K562 (cell line): ENCODE measurements around the gene GPR107. TPM values are rescaled to one million over a fixed set of nuclear protein-coding genes. Genes with fewer than 3 reads are reported as not detected.

ENCODE experiments used
- ARID1B ChIP-seq: fragments of 450-650 bp; IDR thresholded peaks from 2 replicates; pipeline ENCODE4 v1.6.1; 2016; ENCODE audit warnings: antibody characterized with exemption, mild to moderate bottlenecking, inconsistent platforms
- C11orf30 ChIP-seq: fragments of 450-650 bp; IDR thresholded peaks from 2 replicates; pipeline ENCODE4 v1.6.1; 2016; ENCODE audit warnings: low read depth, mild to moderate bottlenecking
- CBFA2T2 ChIP-seq: fragments of 450-650 bp; conservative IDR thresholded peaks from 2 replicates; pipeline ENCODE4 v1.6.1; 2017; ENCODE audit warnings: mild to moderate bottlenecking
- CBX8 ChIP-seq: fragments of 200-600 bp; sonication (generic); IDR thresholded peaks from 2 replicates; pipeline ENCODE4 v1.6.1; 2012; ENCODE audit warnings: borderline replicate concordance, mixed run types, low read depth, mild to moderate bottlenecking, moderate library complexity, mixed read lengths, low read length, control low read depth, inconsistent platforms; ENCODE audit not compliant: poor library complexity, severe bottlenecking; ENCODE audit errors: extremely low read depth
- DDX20 ChIP-seq: fragments of 450-650 bp; IDR thresholded peaks from 2 replicates; pipeline ENCODE4 v1.6.1; 2016; ENCODE audit warnings: missing genetic modification characterization, low read depth, mild to moderate bottlenecking, missing compliant biosample characterization, moderate library complexity
- E2F3 ChIP-seq: fragments of 250-450 bp; sonication (Bioruptor Pico); IDR thresholded peaks from 2 replicates; pipeline ENCODE4 v1.4.0; 2020; ENCODE audit warnings: mild to moderate bottlenecking
- JUNB ChIP-seq: fragments of 450-650 bp; formaldehyde crosslinking; conservative IDR thresholded peaks from 2 replicates; pipeline ENCODE4 v1.4.0; 2020; ENCODE audit warnings: mild to moderate bottlenecking
- KDM1A ChIP-seq, 2 experiments: fragments of 450-650 bp; IDR thresholded peaks; 2 replicates each; pipeline ENCODE4 v1.6.1; 2016; ENCODE audit warnings: mild to moderate bottlenecking in 2 of 2
- NFE2 ChIP-seq: IDR thresholded peaks from 2 replicates; pipeline ENCODE4 v1.6.1; 2014; ENCODE audit warnings: antibody characterized with exemption, low read depth
- NFE2L1 ChIP-seq: fragments of 450-650 bp; IDR thresholded peaks from 2 replicates; pipeline ENCODE4 v1.6.1; 2016; ENCODE audit warnings: missing genetic modification characterization, low read depth, mild to moderate bottlenecking, missing compliant biosample characterization, moderate library complexity, borderline replicate concordance
- NR2C2 ChIP-seq, 2 experiments: fragments of 200-800 bp in 1 of 2; sonication (Bioruptor generic) in 1 of 2; sonication (generic) in 1 of 2; formaldehyde crosslinking in 1 of 2; IDR thresholded peaks; 2 replicates each; pipeline versions ENCODE4 v1.6.1 to v1.8.0; 2016 to 2022; ENCODE audit warnings: mild to moderate bottlenecking in 1 of 2, missing compliant biosample characterization in 1 of 2, missing genetic modification characterization in 1 of 2, missing genetic modification reagents in 1 of 2
- NR3C1 ChIP-seq: sonication (generic); formaldehyde crosslinking; IDR thresholded peaks from 2 replicates; pipeline ENCODE4 v1.8.1; 2022; ENCODE audit warnings: missing genetic modification reagents
- POLR2B ChIP-seq: fragments of 450-650 bp; IDR thresholded peaks from 2 replicates; pipeline ENCODE4 v1.6.1; 2018; ENCODE audit warnings: low read depth; ENCODE audit not compliant: partially characterized antibody
- PRMT5 ChIP-seq: sonication (generic); formaldehyde crosslinking; IDR thresholded peaks from 2 replicates; pipeline ENCODE4 v1.5.0; 2020; ENCODE audit warnings: missing genetic modification reagents
- RERE ChIP-seq: sonication (generic); formaldehyde crosslinking; IDR thresholded peaks from 2 replicates; pipeline ENCODE4 v1.8.0; 2023; ENCODE audit warnings: missing genetic modification reagents, mild to moderate bottlenecking, borderline replicate concordance
- SRF ChIP-seq, 2 experiments: fragments of 250-450, 450-650 bp in 1 of 2; sonication (Bioruptor Pico) in 1 of 2; sonication (generic) in 1 of 2; formaldehyde crosslinking; IDR thresholded peaks; 2 replicates each; pipeline versions ENCODE4 v1.5.0 to v1.5.1; 2020 to 2022; ENCODE audit warnings: mild to moderate bottlenecking in 1 of 2, missing genetic modification reagents in 1 of 2
- ZNF347 ChIP-seq: fragments of 450-650 bp; formaldehyde crosslinking; IDR thresholded peaks from 2 replicates; pipeline ENCODE4 v1.4.0; 2020; ENCODE audit warnings: low read depth, mild to moderate bottlenecking, moderate library complexity
- polyA plus RNA-seq, 8 experiments: library from polyadenylated mRNA; depleted of rRNA in 4 of 8; stranded (reverse) in 5 of 8; unstranded in 3 of 8; fragments of >200 nt; fragmentation: Nextera tagmentation in 2 of 8; fragmentation: Illumina TruSeq in 1 of 8; extraction: Ambion mirVana in 2 of 8; extraction: Trizol in 1 of 8; gene quantifications; 2 replicates each; pipeline versions ENCODE4 v1.2.1 to v1.2.3, GENCODE V29; 2011 to 2014; ENCODE audit warnings: inconsistent platforms in 1 of 8, missing spikeins in 1 of 8
- total RNA-seq, 7 experiments: library from RNA; depleted of rRNA in 6 of 7; stranded (reverse); fragments of >200 nt in 6 of 7; fragmentation: Illumina TruSeq in 2 of 7; extraction: Trizol in 2 of 7; gene quantifications; 2 replicates each; pipeline versions ENCODE4 v1.2.1 to v1.2.3, GENCODE V29; 2011 to 2021; ENCODE audit warnings: low replicate concordance in 1 of 7
- TF ChIP-seq, protein P1 (sequence below): sonication (generic); formaldehyde crosslinking; IDR thresholded peaks from 2 replicates; pipeline ENCODE4 v1.8.0; 2022; ENCODE audit warnings: mild to moderate bottlenecking, missing genetic modification reagents

Gene GPR107
- total and polyA plus RNA-seq, 9 of the 15 experiments (the other 6 are each of a cell fraction or from before 2014, with no cell fraction given): 3.2 to 34.6 (median 14.4) TPM

- TF ChIP-seq, protein P1, sequence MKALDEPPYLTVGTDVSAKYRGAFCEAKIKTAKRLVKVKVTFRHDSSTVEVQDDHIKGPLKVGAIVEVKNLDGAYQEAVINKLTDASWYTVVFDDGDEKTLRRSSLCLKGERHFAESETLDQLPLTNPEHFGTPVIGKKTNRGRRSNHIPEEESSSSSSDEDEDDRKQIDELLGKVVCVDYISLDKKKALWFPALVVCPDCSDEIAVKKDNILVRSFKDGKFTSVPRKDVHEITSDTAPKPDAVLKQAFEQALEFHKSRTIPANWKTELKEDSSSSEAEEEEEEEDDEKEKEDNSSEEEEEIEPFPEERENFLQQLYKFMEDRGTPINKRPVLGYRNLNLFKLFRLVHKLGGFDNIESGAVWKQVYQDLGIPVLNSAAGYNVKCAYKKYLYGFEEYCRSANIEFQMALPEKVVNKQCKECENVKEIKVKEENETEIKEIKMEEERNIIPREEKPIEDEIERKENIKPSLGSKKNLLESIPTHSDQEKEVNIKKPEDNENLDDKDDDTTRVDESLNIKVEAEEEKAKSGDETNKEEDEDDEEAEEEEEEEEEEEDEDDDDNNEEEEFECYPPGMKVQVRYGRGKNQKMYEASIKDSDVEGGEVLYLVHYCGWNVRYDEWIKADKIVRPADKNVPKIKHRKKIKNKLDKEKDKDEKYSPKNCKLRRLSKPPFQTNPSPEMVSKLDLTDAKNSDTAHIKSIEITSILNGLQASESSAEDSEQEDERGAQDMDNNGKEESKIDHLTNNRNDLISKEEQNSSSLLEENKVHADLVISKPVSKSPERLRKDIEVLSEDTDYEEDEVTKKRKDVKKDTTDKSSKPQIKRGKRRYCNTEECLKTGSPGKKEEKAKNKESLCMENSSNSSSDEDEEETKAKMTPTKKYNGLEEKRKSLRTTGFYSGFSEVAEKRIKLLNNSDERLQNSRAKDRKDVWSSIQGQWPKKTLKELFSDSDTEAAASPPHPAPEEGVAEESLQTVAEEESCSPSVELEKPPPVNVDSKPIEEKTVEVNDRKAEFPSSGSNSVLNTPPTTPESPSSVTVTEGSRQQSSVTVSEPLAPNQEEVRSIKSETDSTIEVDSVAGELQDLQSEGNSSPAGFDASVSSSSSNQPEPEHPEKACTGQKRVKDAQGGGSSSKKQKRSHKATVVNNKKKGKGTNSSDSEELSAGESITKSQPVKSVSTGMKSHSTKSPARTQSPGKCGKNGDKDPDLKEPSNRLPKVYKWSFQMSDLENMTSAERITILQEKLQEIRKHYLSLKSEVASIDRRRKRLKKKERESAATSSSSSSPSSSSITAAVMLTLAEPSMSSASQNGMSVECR (CRISPR knock-in tag): no peak
- no peak for TF ChIP-seq DDX20 (tag)
- no peak for TF ChIP-seq NR2C2 (CRISPR knock-in tag; IDR thresholded peaks at IDR 0.05)
- peak; percentile 29; the same call in 1 of the 2 replicates for TF ChIP-seq NR2C2 (tag; IDR thresholded peaks at IDR 0.05)
- 0 out of 2 replicates have a peak, but pooled peaks have one; percentile 18 for TF ChIP-seq NFE2L1 (tag)
- no peak for TF ChIP-seq JUNB (CRISPR knock-in tag)
- TF ChIP-seq CBFA2T2: no peak
- TF ChIP-seq SRF (CRISPR knock-in tag; IDR thresholded peaks at IDR 0.05): no peak
- peak; percentile 29 for TF ChIP-seq C11orf30
- TF ChIP-seq ZNF347 (CRISPR knock-in tag): no peak
- no peak for TF ChIP-seq PRMT5
- no peak for TF ChIP-seq RERE (CRISPR knock-in tag)
- no peak for TF ChIP-seq E2F3 (CRISPR knock-in tag)
- TF ChIP-seq KDM1A (IDR thresholded peaks at IDR 0.05): no peak
- peak; percentile 70 for TF ChIP-seq NFE2
- TF ChIP-seq CBX8: no peak
- no peak for TF ChIP-seq NR3C1
- TF ChIP-seq POLR2B: no peak
- TF ChIP-seq ARID1B: no peak
These were observed 64.3 kb downstream of the GPR107 start (continued) for GRCh38 chr9:130117816-130118632.
